GM19099 (cell line): ENCODE results near the gene FASTKD3.

Experiments
- POLR2A ChIP-seq: IDR thresholded peaks from 3 replicates; pipeline ENCODE4 v1.6.1; 2011; ENCODE audit warnings: low read depth; ENCODE audit not compliant: insufficient read length; ENCODE audit errors: extremely low read depth

Gene FASTKD3

GRCh38 chr5:7868427-7868772, 431 bp downstream of the FASTKD3 start:
- TF ChIP-seq POLR2A: no peak

GRCh38 chr5:7867260-7867659, 1.6 kb downstream of the FASTKD3 start:
- no peak for TF ChIP-seq POLR2A

GRCh38 chr5:7866196-7866595, 2.6 kb downstream of the FASTKD3 start:
- no peak for TF ChIP-seq POLR2A

GRCh38 chr5:7857926-7858632, 10.8 kb downstream of the FASTKD3 start:
- TF ChIP-seq POLR2A: no peak

- TF ChIP-seq POLR2A: no peak
These were observed 11.5 kb downstream of the FASTKD3 start for GRCh38 chr5:7857361-7857760.

GRCh38 chr5:7856855-7857254, 12.0 kb downstream of the FASTKD3 start:
- no peak for TF ChIP-seq POLR2A

GRCh38 chr5:7855611-7856010, 13.2 kb downstream of the FASTKD3 start:
- no peak for TF ChIP-seq POLR2A

GRCh38 chr5:7852988-7853387, 15.8 kb downstream of the FASTKD3 start:
- TF ChIP-seq POLR2A: no peak

GRCh38 chr5:7852542-7852941, 16.3 kb downstream of the FASTKD3 start:
- TF ChIP-seq POLR2A: no peak

- TF ChIP-seq POLR2A: no peak
These were observed 17.1 kb downstream of the FASTKD3 start for GRCh38 chr5:7851617-7852289.

GRCh38 chr5:7851240-7851592, 17.6 kb downstream of the FASTKD3 start:
- TF ChIP-seq POLR2A: no peak

- TF ChIP-seq POLR2A: no peak
These were observed 18.2 kb downstream of the FASTKD3 start, which contains the start of gene CFAP90 for GRCh38 chr5:7850395-7851239. TSS of gene CFAP90 (minus strand) at chr5:7851133. CDS start at chr5:7851021, 112 bp downstream.

- no peak for TF ChIP-seq POLR2A
These were observed 19.0 kb downstream of the FASTKD3 start for GRCh38 chr5:7849681-7850394.

- no peak for TF ChIP-seq POLR2A
These were observed 20.5 kb downstream of the FASTKD3 start for GRCh38 chr5:7848296-7848695.

- no peak for TF ChIP-seq POLR2A
These were observed 22.5 kb downstream of the FASTKD3 start for GRCh38 chr5:7846327-7846726.

GRCh38 chr5:7845557-7845956, 23.3 kb downstream of the FASTKD3 start:
- no peak for TF ChIP-seq POLR2A

- no peak for TF ChIP-seq POLR2A
These were observed 23.9 kb downstream of the FASTKD3 start for GRCh38 chr5:7844901-7845300.
